Measurements from ENCODE around the gene UNK.

GRCh38 chr17:75844530-75845057, 60.0 kb downstream of the UNK start:
- TF ChIP-seq POLR2A (IDR thresholded peaks at IDR 0.05; ENCODE audit: low read depth, low read length) (no peak), POLR2AphosphoS5 (IDR thresholded peaks at IDR 0.05; ENCODE audit: low read depth, low read length) (no peak), TAF1 (IDR thresholded peaks at IDR 0.05; ENCODE audit: borderline replicate concordance, low read depth, low read length) (no peak)

All from GM12892 (cell line).